ENCODE data around the gene TNFRSF13B. TPM values are rescaled to one million over a fixed set of nuclear protein-coding genes. Genes with fewer than 3 reads are reported as not detected.

The TNFRSF13B gene
- total and polyA plus RNA-seq, 10 of the 15 experiments (the other 5 are each of a cell fraction or from before 2014, with no cell fraction given): 15.5 to 231 (median 119) TPM

- TF ChIP-seq PBX3 (IDR thresholded peaks at IDR 0.05; ENCODE audit: insufficient replicate concordance, low read depth, low read length) (no peak), SMC3 (IDR thresholded peaks at IDR 0.05; ENCODE audit: borderline replicate concordance, low read length) (no peak), GABPA (IDR thresholded peaks at IDR 0.05; ENCODE audit: low read depth) (no peak)
Measured at GRCh38 chr17:17019430-17019762, 47.5 kb upstream of the TNFRSF13B start (continued).

GRCh38 chr17:17018612-17019429 is 46.9 kb upstream of the TNFRSF13B start:
- Histone ChIP-seq H3K4me3 (no peak overlapping the region), H2AFZ (ENCODE audit: control insufficient read depth, low read depth, low read length) (no peak overlapping the region), H3K79me2 (ENCODE audit: control insufficient read depth, insufficient read depth, low read length) (no peaks in the 10 kb centered on the region), H4K20me1 (ENCODE audit: control insufficient read depth, insufficient read depth) (no peaks in the 10 kb centered on the region), H3K4me1 (ENCODE audit: control insufficient read depth, insufficient read depth, low read length) (peaks cover 10% of the 10 kb centered on the region), H3K4me2 (ENCODE audit: control insufficient read depth, insufficient read depth) (no peak overlapping the region), H3K9me3 (replicated peaks; ENCODE audit: control insufficient read depth, insufficient read depth, low read length) (no peaks in the 10 kb centered on the region), H3K27me3 (replicated peaks in 1 of 2; ENCODE audit: control insufficient read depth in 2 of 2, insufficient read depth in 2 of 2, low read length in 1 of 2) (no peaks in the 10 kb centered on the region; a peak in 1 of 4 replicates), H3K36me3 (ENCODE audit: control insufficient read depth in 2 of 2, insufficient read depth in 2 of 2, low read length in 1 of 2) (no peaks in the 10 kb centered on the region), H3K27ac (ENCODE audit: control insufficient read depth, insufficient read depth) (no peak overlapping the region), H3K9ac (ENCODE audit: control insufficient read depth, insufficient read depth, low read length) (no peak overlapping the region)
- ChIA-PET POLR2A (no interaction called here), CTCF (no interaction called here), RAD21 (ENCODE audit: unreplicated experiment) (interaction anchor here (0.8 kb wide), 1 partner anchor 357 kb away, joined by 3 read pairs; no protein-coding TSS in a partner anchor), SMC1A (ENCODE audit: uncharacterized antibody, unreplicated experiment) (no interaction called here)
- 42% methylated on average over 10 of the region's 10 CpGs for WGBS (ENCODE audit: insufficient coverage, insufficient replicate concordance, low lambda C conversion rate, missing lambda C conversion rate)
- ATAC-seq (no peak), DNase-seq (ENCODE audit: low read depth, low spot score) (no peak), FAIRE-seq (no peak)
- in situ Hi-C loops (cut with MboI) (no loop called here), intact Hi-C loops (cut with micrococcal nuclease; ENCODE audit: unreplicated experiment) (no loop called here)
- BruUV-seq (replicated peaks): no TSS peak
- no peak for TF ChIP-seq NFYB (IDR thresholded peaks at IDR 0.05; ENCODE audit: insufficient read depth, low read depth, low read length)
- TF ChIP-seq BRCA1 (IDR thresholded peaks at IDR 0.05; ENCODE audit: low read depth, low read length): no peak
- no peak for TF ChIP-seq NR2C1 (IDR thresholded peaks at IDR 0.05)
- TF ChIP-seq JUND (IDR thresholded peaks at IDR 0.05; ENCODE audit: low read depth, low read length): no peak
- TF ChIP-seq NFXL1 (IDR thresholded peaks at IDR 0.05; ENCODE audit: borderline replicate concordance): no peak
- TF ChIP-seq CBX5 (IDR thresholded peaks at IDR 0.05; ENCODE audit: low read depth): no peak
- no peak for TF ChIP-seq ASH2L (IDR thresholded peaks at IDR 0.05; ENCODE audit: borderline replicate concordance, low read depth)
- TF ChIP-seq FOS (IDR thresholded peaks at IDR 0.05; ENCODE audit: borderline replicate concordance, extremely low read depth, insufficient read length): no peak
- TF ChIP-seq MAX (IDR thresholded peaks at IDR 0.05; ENCODE audit: low read depth, low read length): no peak
- no peak for TF ChIP-seq PML (IDR thresholded peaks at IDR 0.05; ENCODE audit: low read length)
- no peak for TF ChIP-seq CHD2 (IDR thresholded peaks at IDR 0.05; ENCODE audit: borderline replicate concordance, low read depth, low read length)
- no peak for TF ChIP-seq POU2F2 (IDR thresholded peaks at IDR 0.05; ENCODE audit: borderline replicate concordance, low read depth, low read length)
